GM19468 (cell line): ENCODE results near the gene IL31RA.
"Not testable (repeated sequence)": the region's sequence is repeated elsewhere in the genome, so short reads cannot be mapped to it uniquely, and the experiment has no call there.

Experiments used
- ATAC-seq: cut with Tn5 transposase; IDR thresholded peaks from one replicate; pipeline ENCODE4 v1.9.1; 2021; ENCODE audit warnings: mild to moderate bottlenecking, moderate library complexity, moderate number of reproducible peaks; ENCODE audit not compliant: unreplicated experiment; ENCODE audit errors: extremely low read depth

The IL31RA gene

DNA sequence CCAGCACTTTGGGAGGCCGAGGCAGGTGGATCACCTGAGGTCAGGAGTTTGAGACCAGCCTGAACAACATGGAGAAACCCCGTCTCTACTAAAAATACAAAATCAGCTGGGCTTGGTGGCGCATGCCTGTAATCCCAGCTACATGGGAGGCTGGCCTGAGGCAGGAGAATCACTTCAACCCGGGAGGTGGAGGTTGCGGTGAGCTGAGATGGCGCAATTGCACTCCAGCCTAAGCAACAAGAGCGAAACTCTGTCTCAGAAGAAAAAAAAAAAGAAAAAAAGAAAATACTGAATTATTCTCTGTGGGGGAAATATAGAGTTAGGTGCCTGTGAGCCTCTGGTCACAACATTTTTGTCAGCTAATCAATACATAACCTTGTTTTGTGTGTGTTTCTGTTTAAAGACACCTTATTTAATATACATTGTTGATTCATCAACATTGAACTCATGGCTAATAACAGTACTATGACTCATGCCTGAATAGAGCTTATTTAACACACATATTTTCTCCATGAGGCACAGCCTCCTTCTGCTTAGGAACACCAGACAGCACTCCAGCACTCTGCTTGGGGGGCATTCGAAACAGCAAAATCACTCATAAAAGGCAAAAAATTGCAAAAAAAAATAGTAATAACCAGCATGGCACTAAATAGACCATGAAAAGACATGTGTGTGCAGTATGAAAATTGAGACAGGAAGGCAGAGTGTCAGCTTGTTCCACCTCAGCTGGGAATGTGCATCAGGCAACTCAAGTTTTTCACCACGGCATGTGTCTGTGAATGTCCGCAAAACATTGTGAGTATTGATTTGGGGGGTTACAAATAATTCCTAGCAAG is at the start of gene IL31RA:
Gene IL31RA, plus strand, starts transcription at position 519 of the 836 bp plus-strand sequence. Its CDS starts 214 bp downstream, at position 733.
- no peak for ATAC-seq

DNA sequence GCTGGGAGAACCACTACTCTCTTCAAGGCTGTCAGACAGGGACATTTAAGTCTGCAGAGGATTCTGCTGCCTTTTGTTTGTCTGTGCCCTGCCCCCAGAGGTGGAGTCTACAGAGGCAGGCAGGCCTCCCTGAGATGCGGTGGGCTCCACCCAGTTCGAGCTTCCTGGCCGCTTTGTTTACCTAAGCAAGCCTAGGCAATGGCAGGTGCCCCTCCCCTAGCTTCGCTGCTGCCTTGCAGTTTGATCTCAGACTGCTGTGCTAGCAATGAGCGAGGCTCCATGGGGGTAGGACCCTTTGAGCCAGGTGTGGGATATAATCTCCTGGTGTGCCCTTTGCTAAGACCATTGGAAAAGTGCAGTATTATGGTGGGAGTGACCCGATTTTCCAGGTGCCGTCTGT is 42.3 kb upstream of the IL31RA start:
- not testable (repeated sequence) for ATAC-seq

GRCh38 chr5:55815939-55816338 is 35.2 kb upstream of the IL31RA start:
- not testable (repeated sequence) for ATAC-seq

GRCh38 chr5:55816342-55816741 is 34.8 kb upstream of the IL31RA start:
- ATAC-seq = no peak

DNA sequence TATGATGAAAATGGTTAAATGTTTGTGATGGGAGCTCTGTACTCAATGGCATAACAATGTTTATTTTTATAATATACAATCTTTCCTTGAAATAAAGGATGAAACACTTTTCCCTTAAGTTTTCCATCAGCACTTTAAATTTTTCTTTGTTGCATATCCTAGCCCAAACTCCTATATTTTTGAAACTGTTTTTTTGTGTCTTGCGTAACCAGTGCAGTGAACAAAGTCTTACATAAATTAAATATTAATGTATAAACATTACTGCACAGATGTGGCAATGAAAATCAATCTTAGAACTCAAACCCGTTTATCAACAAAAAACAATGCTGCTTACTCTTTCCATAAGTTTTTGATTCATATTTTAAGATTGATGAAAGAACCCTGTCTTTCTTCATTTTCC is 34.1 kb upstream of the IL31RA start:
- ATAC-seq = no peak

GRCh38 chr5:55820488-55820887 is 30.7 kb upstream of the IL31RA start:
- no peak for ATAC-seq

DNA sequence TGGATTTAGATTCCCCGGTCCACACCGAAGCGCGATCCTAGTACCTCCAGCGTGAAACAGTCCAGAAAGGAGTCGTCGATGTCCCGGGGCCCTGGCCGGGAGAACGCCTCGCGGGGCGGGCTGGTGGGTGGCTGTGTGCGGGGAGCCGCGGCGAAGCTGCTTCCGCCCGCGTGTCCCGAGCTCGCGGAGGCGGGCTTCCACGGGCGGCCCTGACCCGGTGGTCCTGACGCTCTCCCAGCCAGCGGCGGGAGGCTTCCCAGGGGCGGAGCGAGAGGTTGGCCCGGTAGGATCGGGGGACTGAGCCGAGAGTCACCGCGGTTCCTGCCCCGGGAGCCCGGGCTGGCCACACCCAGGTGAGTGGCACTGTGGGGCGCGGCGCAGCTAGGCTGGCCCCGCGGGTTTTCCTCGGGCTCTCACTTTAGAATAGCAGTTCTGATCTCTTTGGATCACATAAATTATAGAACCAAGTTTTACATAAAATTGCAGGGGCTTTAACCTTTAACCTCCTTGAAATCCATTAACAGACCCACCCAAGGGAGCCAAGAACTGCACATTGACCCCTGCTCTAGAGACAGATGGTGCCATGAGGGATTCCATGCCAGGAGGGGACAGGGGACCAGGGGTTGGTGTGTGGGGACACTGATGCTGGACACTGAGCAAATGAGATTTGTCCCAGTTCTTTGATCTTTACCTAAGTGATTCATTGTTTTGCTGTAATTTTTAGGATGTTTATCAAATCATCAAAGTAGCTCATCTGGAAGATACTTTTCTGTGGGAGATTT is 29.2 kb upstream of the IL31RA start:
- ATAC-seq = no peak

- no peak for ATAC-seq
Measured at GRCh38 chr5:55823151-55823796, 27.9 kb upstream of the IL31RA start.

DNA sequence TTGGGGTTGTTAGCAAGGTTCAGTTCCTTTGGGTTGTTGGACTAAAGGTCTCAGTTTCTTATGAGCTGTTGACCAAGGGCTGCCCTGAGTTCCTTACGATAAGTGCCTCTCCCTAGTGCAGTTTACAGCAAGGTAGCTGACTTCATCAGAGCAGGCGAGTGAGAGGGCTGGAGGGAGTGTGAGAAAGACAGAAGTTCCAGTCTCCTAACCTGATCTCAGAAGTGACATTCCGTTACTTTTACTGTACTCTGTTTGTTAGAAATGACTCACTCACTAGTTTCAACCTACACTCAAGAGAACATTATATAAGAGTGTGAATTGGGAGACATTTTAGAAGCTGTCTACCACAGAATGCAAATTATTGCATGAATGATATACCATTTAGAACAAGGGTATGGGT is 21.2 kb upstream of the IL31RA start:
- ATAC-seq = no peak

GRCh38 chr5:55832446-55832845 is 18.7 kb upstream of the IL31RA start:
- ATAC-seq = no peak

- no peak for ATAC-seq
Measured at GRCh38 chr5:55836191-55836590, 15.0 kb upstream of the IL31RA start.

GRCh38 chr5:55841976-55842375 is 9.2 kb upstream of the IL31RA start:
- no peak for ATAC-seq

DNA sequence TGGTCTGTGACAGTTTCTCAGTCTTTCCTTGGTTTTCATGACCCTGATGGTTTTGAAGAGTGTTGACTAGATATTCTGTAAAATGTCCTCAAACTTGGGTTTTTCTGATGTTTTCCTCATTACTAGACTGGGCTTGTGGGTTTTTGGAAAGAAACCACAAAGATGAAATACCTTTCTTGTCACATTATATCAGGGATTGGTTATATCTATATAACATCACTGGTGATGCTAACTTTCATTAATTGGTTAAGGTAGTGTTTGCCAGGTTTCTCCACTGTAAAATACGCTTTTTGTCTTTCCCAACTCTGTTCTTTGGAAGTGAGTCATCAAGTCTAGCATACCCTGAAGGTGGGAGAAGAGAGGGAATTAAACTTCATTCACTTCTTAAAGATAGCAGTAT is 3.3 kb upstream of the IL31RA start:
- no peak for ATAC-seq

GRCh38 chr5:55848783-55849182 is 2.4 kb upstream of the IL31RA start:
- no peak for ATAC-seq

- ATAC-seq = no peak
Measured at GRCh38 chr5:55851675-55851979, 470 bp downstream of the IL31RA start.

DNA sequence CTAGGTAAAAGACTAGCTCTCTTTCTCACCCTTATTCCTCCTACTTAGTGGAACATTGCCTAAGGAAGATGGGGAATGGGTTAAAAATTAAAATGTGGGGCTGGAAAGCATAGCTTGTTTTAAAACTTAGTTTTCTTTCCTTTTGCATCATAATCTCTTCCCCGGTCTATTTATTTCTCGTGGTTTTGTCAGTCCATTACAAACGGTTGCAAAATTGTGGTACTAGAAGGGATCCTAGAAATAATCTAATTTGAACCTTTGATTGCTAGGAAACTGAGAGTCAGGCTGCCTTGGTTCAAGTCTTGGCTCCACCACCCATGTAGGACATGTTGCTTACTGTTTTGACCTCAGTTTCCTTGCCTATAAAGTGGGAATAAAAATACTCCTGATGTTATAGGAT is 1.3 kb downstream of the IL31RA start:
- no peak for ATAC-seq

- ATAC-seq = no peak
Measured at GRCh38 chr5:55853041-55853670, 2.0 kb downstream of the IL31RA start.

- ATAC-seq = no peak
Measured at GRCh38 chr5:55853818-55854217, 2.7 kb downstream of the IL31RA start.

DNA sequence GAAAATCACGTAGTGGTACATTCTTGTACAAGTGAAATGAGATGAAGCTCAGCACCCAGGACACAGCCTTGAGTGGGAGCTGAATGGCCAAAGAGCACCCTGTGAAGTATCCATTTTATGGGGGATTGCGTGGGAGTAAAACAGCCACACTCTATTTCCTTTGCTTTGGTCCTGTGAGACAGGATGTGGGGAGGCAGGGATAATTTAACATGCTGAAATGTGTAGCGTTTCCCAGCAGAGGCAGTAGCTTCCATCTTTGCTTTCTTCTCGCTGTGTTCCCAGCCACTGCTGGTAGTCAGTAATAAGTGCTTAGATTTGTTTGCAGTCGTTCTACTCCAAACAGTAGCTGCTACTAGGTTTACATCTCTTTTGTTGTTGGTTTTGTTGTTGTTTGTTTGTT is 4.4 kb downstream of the IL31RA start:
- no peak for ATAC-seq

DNA sequence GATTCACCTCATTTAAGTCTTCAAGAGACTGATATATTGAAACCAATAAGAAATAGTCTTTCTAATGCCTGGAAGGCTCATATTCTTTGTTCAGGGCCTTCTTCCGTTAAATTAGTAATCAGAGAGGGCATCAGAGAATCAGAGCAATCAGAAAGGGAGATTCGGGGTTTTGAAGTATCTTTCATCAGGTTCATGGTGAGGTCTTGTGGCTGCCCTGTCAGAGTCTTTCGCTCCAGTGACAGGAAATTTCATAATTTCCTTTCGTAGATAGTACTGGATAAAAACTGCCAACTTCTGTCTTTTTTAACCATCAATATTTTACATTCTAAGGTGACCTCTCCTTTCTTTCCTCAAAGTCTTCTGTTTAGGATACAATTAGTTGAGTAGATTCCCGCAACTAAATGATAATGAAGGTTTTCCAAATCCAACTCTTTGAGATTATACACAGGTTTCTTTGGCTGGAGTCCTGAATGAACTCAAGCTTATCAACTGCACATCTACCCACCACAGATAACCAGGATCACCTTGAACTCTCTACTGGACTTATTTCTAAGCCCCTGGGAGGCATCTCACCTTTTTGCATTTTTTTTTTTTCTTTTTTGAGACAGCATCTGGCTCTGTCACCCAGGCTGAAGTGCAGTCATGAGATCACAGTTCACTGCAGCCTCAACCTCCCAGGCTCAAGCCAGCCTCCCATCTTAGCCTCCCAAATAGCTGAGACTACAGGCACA is 5.5 kb downstream of the IL31RA start:
- no peak for ATAC-seq
